KMS-11 (cell line): ENCODE measurements around the gene KLK15.

Source experiments
- H2AFZ ChIP-seq: fragments of 200-600 bp; sonication (generic); 2 replicates; pipeline ENCODE4 v1.6.1; 2016; ENCODE audit warnings: antibody characterized with exemption, mixed run types, low read depth
- H3K27ac ChIP-seq: fragments of 200-600 bp; sonication (generic); 2 replicates; pipeline ENCODE4 v1.6.1; 2016; ENCODE audit warnings: mild to moderate bottlenecking, mixed run types
- H3K27me3 ChIP-seq: fragments of 200-600 bp; sonication (generic); 2 replicates; pipeline ENCODE4 v1.6.1; 2017; ENCODE audit warnings: mild to moderate bottlenecking, low read depth, mixed run types, moderate library complexity; ENCODE audit not compliant: insufficient read depth
- H3K36me3 ChIP-seq: fragments of 200-600 bp; sonication (generic); 2 replicates; pipeline ENCODE4 v1.6.1; 2017; ENCODE audit warnings: mild to moderate bottlenecking, mixed run types; ENCODE audit not compliant: insufficient read depth
- H3K4me1 ChIP-seq: fragments of 200-600 bp; sonication (generic); 2 replicates; pipeline ENCODE4 v1.6.1; 2016; ENCODE audit warnings: mild to moderate bottlenecking, low read depth, mixed run types; ENCODE audit not compliant: poor library complexity, severe bottlenecking
- H3K4me2 ChIP-seq: fragments of 200-600 bp; sonication (generic); 2 replicates; pipeline ENCODE4 v1.7.0; 2016; ENCODE audit warnings: mild to moderate bottlenecking, mixed run types
- H3K4me3 ChIP-seq: fragments of 200-600 bp; sonication (generic); IDR thresholded peaks from 2 replicates; pipeline ENCODE4 v1.6.1; 2017; ENCODE audit warnings: low read depth, low read length, mixed read lengths; ENCODE audit not compliant: insufficient read depth
- H3K79me2 ChIP-seq: fragments of 200-600 bp; sonication (generic); 2 replicates; pipeline ENCODE4 v1.6.1; 2016; ENCODE audit warnings: low read depth, mixed run types; ENCODE audit not compliant: insufficient read depth
- H3K9ac ChIP-seq: fragments of 200-600 bp; sonication (generic); 2 replicates; pipeline ENCODE4 v1.6.1; 2016; ENCODE audit warnings: mild to moderate bottlenecking, mixed run types
- H4K20me1 ChIP-seq: fragments of 200-600 bp; sonication (generic); 2 replicates; pipeline ENCODE4 v1.6.1; 2016; ENCODE audit warnings: mild to moderate bottlenecking, mixed run types; ENCODE audit not compliant: insufficient read depth
- CTCF ChIP-seq: fragments of 200-600 bp; sonication (generic); conservative IDR thresholded peaks from 2 replicates; pipeline ENCODE4 v1.6.1; 2017; ENCODE audit warnings: low read depth, mild to moderate bottlenecking, antibody characterized with exemption, low read length, moderate library complexity, mixed read lengths

KLK15 gene

GRCh38 chr19:50791594-50792271 is 41.6 kb downstream of the KLK15 start:
- no peak overlapping the region for H2AFZ ChIP-seq
- no peak overlapping the region for H3K4me3 ChIP-seq
- H3K27me3 ChIP-seq: no peaks in the 10 kb centered on the region; the same call in 1 of the 2 replicates
- H3K4me1 ChIP-seq: peaks cover 28% of the 10 kb centered on the region
- no peak overlapping the region for H3K4me2 ChIP-seq
- no peak for TF ChIP-seq CTCF
- no peak overlapping the region for H3K9ac ChIP-seq
- no peak overlapping the region for H3K27ac ChIP-seq
- peaks cover 6% of the 10 kb centered on the region; the same call in 1 of the 2 replicates for H4K20me1 ChIP-seq
- H3K79me2 ChIP-seq: no peaks in the 10 kb centered on the region
- no peaks in the 10 kb centered on the region for H3K36me3 ChIP-seq

DNA sequence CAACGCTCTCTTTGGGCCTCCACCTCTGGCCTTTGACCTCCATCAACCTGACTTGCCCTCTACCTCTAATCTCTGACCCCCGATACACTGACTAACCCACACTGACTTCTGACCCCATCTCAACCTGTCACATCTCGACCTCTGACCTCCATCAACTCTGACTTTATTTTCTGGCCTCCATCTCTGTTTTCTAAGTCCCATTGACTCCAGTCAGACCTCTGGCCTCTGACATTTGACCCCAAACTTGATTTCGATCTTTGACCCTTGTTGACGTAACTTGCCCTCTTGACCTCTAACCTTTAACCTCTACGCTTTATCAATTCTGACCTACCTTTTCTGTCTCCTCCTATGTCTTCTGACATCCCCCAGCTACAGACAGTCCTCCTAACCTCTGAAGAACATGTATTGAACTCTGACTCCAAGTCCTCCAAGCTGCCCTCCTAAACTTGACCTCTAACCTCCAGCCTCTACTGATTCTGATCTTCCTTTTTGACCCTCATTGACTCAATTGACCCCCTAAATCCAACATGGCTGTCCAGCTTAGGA is 42.4 kb downstream of the KLK15 start:
- Histone ChIP-seq H2AFZ (no peak overlapping the region), H3K27me3 (no peaks in the 10 kb centered on the region; the same call in 1 of the 2 replicates), H3K27ac (no peak overlapping the region), H3K4me3 (no peak overlapping the region), H3K79me2 (no peaks in the 10 kb centered on the region), H3K4me1 (peaks cover 22% of the 10 kb centered on the region), H4K20me1 (no peaks in the 10 kb centered on the region), H3K4me2 (no peak overlapping the region), H3K36me3 (no peaks in the 10 kb centered on the region), H3K9ac (no peak overlapping the region)
- TF ChIP-seq CTCF: no peak

DNA sequence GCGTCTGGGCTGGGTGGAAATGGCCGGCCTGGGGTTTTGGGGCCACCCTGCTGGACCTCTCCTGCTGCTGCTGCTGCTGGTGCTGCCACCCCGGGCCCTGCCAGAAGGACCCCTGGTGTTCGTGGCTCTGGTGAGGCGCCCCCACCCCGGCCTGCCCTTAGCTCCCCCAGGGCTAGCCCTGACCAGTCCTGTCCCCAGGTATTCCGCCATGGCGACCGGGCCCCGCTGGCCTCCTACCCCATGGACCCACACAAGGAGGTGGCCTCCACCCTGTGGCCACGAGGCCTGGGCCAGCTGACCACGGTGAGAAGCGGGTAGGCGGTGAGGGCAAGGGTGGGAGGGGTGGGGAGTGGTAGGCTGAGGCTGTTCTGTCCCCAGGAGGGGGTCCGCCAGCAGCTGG is 43.0 kb downstream of the KLK15 start, which contains the start of gene ACP4:
Gene ACP4 (plus strand): TSS at position 20 of the 400 bp plus-strand sequence. CDS start 0 bp downstream, at position 20.
- no peaks in the 10 kb centered on the region for H4K20me1 ChIP-seq
- no peak within 1 kb of the TSS for H3K4me2 ChIP-seq
- peaks cover 2% of the 10 kb centered on the region for H3K27me3 ChIP-seq
- H3K4me1 ChIP-seq: peaks cover 16% of the 10 kb centered on the region
- H2AFZ ChIP-seq: no peak within 1 kb of the TSS
- TF ChIP-seq CTCF: no peak
- no peak within 1 kb of the TSS for H3K27ac ChIP-seq
- no peak within 1 kb of the TSS for H3K4me3 ChIP-seq
- H3K36me3 ChIP-seq: no peaks in the 10 kb centered on the region
- no peaks in the 10 kb centered on the region for H3K79me2 ChIP-seq
- no peak within 1 kb of the TSS for H3K9ac ChIP-seq

DNA sequence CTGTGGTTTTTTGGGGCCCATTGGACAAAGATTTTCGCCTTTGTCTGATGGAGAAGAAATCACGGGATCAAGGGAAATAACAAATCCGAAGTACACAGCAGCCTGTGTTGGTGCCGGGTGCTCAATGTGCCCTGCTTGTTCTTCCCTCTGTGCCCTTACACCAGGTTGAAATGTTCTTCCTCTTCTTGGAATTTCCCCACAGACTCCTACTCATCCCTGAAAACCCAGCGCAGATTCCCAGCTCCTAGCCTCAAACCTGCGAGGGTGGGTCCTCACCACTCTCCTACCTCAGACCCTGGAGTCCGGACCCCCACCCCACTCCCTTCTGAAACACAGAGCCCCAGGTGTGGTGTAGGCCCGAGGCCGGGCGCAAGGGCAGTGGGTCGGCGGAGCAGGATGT is 48.0 kb downstream of the KLK15 start:
- no peaks in the 10 kb centered on the region for H3K36me3 ChIP-seq
- no peak for TF ChIP-seq CTCF
- peaks cover 22% of the 10 kb centered on the region for H3K27me3 ChIP-seq

More for the DNA sequence above, 48.0 kb downstream of the KLK15 start:
- Histone ChIP-seq H3K4me2 (no peak overlapping the region), H4K20me1 (no peaks in the 10 kb centered on the region), H3K9ac (no peak overlapping the region), H3K79me2 (no peaks in the 10 kb centered on the region), H2AFZ (no peak overlapping the region), H3K4me1 (no peaks in the 10 kb centered on the region), H3K27ac (no peak overlapping the region), H3K4me3 (no peak overlapping the region)
